ENCODE data around the gene ATP6V0A4.

DNA sequence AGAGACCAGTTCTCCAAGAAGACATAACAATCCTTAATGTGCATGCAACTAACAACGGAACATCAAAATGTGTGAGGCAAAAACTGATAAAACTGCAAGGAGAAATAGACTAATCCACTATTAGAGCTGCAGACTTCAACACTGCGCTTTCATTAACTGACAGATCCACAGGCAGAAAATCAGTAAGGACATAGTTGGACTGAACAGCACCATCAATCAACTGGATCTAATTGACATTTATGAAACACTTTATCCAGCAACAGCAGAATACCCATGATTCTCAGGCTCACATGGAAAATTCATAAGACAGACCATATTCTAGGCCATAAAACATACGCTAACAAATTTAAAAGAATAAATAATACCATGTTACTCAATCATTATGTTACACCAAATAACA, 21.6 kb upstream of the ATP6V0A4 start:
- TF ChIP-seq CTCF (IDR thresholded peaks at IDR 0.05; ENCODE audit: insufficient read depth, low read depth, low read length) (no peak), EZH2 (IDR thresholded peaks at IDR 0.05; ENCODE audit: insufficient read depth, low read length) (no peak)

All from astrocyte (in vitro differentiated cells and primary cell).